B cell (primary cell): ENCODE results near the gene NR1H2. TPM values are rescaled to one million over a fixed set of nuclear protein-coding genes. Genes with fewer than 3 reads are reported as not detected.
A peak's percentile ranks its signal among the peaks of the same experiment; 100 is the strongest.

Experiments used
- ATAC-seq: fragments of 200-7000 bp; cut with Tn5 transposase; one replicate; pipeline ENCODE4 v1.10.0; 2021; ENCODE audit warnings: low read depth, mild to moderate bottlenecking, moderate number of reproducible peaks, moderate library complexity
- CTCF ChIA-PET: fragments of 350-600 bp; sonication (Branson Sonifier 250); formaldehyde crosslinking; loops from one replicate; lab custom pipeline; 2021; ENCODE audit warnings: antibody characterized with exemption, inconsistent platforms; lab: Charles Lee
- POLR2A ChIA-PET: fragments of 350-600 bp; sonication (Branson Sonifier 250); formaldehyde crosslinking; loops from one replicate; lab custom pipeline; 2021; ENCODE audit warnings: antibody characterized with exemption; lab: Charles Lee
- DNase-seq: peaks from one replicate; pipeline ENCODE4 v3.0.0; 2013
- H2AFZ ChIP-seq: 2 replicates; pipeline ENCODE4 v1.6.1; 2012; ENCODE audit warnings: mild to moderate bottlenecking, low read depth, low read length; ENCODE audit not compliant: insufficient read depth, poor library complexity, severe bottlenecking
- H3K27ac ChIP-seq, 2 donors: 1 replicate in 1 of 2; 2 replicates in 1 of 2; pipeline ENCODE4 v1.5.1; 2012 to 2013; ENCODE audit warnings: low read length in 2 of 2, mild to moderate bottlenecking in 2 of 2, moderate library complexity in 1 of 2
- H3K27me3 ChIP-seq, 4 experiments: fragments of 200-600 bp in 1 of 4; sonication (generic) in 1 of 4; replicated peaks in 1 of 4; 1 replicate in 2 of 4; 2 replicates in 2 of 4; pipeline versions ENCODE4 v1.6.1 to v1.7.0; 2013 to 2016; ENCODE audit warnings: low read length in 3 of 4, mild to moderate bottlenecking in 2 of 4, mixed read lengths in 1 of 4, moderate library complexity in 1 of 4; ENCODE audit not compliant: insufficient read depth in 4 of 4, control insufficient read depth in 3 of 4; ENCODE audit errors: control extremely low read depth in 1 of 4
- H3K36me3 ChIP-seq, 2 experiments: replicated peaks in 1 of 2; 1 replicate in 1 of 2; 2 replicates in 1 of 2; pipeline versions ENCODE4 v1.6.1 to v1.7.1; 2013; ENCODE audit warnings: low read length in 1 of 2; ENCODE audit not compliant: insufficient read depth in 2 of 2, control insufficient read depth in 1 of 2; ENCODE audit errors: control extremely low read depth in 1 of 2, extremely low read depth in 1 of 2
- H3K4me1 ChIP-seq, 2 donors: fragments of 200-600 bp in 1 of 2; sonication (generic) in 1 of 2; 1 replicate in 1 of 2; 2 replicates in 1 of 2; pipeline versions ENCODE4 v1.5.1 to v1.6.1; 2013 to 2017; ENCODE audit warnings: low read length in 2 of 2; ENCODE audit not compliant: control insufficient read depth in 2 of 2, insufficient read depth in 2 of 2
- H3K4me2 ChIP-seq: replicated peaks from 2 replicates; pipeline ENCODE3; 2012; ENCODE audit warnings: mild to moderate bottlenecking, low read depth, low read length; ENCODE audit not compliant: poor library complexity, severe bottlenecking
- H3K4me3 ChIP-seq, 5 experiments: fragments of 200-600 bp in 1 of 5; sonication (generic) in 1 of 5; 1 replicate in 3 of 5; 2 replicates in 2 of 5; pipeline versions ENCODE4 v1.5.1 to v1.7.0; 2011 to 2016; ENCODE audit warnings: low read length in 4 of 5, mild to moderate bottlenecking in 4 of 5, low read depth in 2 of 5, control low read depth in 1 of 5, moderate library complexity in 1 of 5; ENCODE audit not compliant: insufficient read depth in 1 of 5; ENCODE audit errors: control extremely low read depth in 1 of 5, extremely low read depth in 1 of 5
- H3K79me2 ChIP-seq: fragments of 200-600 bp; sonication (generic); one replicate; pipeline ENCODE4 v1.6.0; 2016; ENCODE audit warnings: low read length; ENCODE audit not compliant: control insufficient read depth, insufficient read depth
- H3K9ac ChIP-seq: fragments of 200-600 bp; sonication (generic); 2 replicates; pipeline ENCODE4 v1.6.1; 2017; ENCODE audit warnings: mild to moderate bottlenecking, low read length, moderate library complexity
- H3K9me3 ChIP-seq, 3 donors: one replicate each; pipeline versions ENCODE4 v1.6.1 to v1.7.1; 2013; ENCODE audit warnings: low read length in 2 of 3; ENCODE audit not compliant: control insufficient read depth in 2 of 3, insufficient read depth in 1 of 3; ENCODE audit errors: control extremely low read depth in 1 of 3
- H4K20me1 ChIP-seq: 2 replicates; pipeline ENCODE4 v1.6.0; 2012; ENCODE audit warnings: mild to moderate bottlenecking, low read length; ENCODE audit not compliant: insufficient read depth, control insufficient read depth, poor library complexity, severe bottlenecking
- H3K27ac Mint-ChIP-seq: one replicate; pipeline ENCODE4 v1.8.0; 2021; ENCODE audit warnings: mixed read lengths
- H3K27me3 Mint-ChIP-seq: one replicate; pipeline ENCODE4 v1.8.0; 2021; ENCODE audit warnings: mixed read lengths
- H3K4me1 Mint-ChIP-seq: one replicate; pipeline ENCODE4 v1.8.0; 2021; ENCODE audit warnings: mixed read lengths
- H3K4me3 Mint-ChIP-seq: one replicate; pipeline ENCODE4 v1.8.0; 2021; ENCODE audit warnings: mixed read lengths
- H3K9me3 Mint-ChIP-seq: one replicate; pipeline ENCODE4 v1.8.0; 2022; ENCODE audit warnings: mixed read lengths; ENCODE audit not compliant: insufficient read depth
- CTCF ChIP-seq: fragments of 200-600 bp; IDR thresholded peaks from one replicate; pipeline ENCODE4 v1.8.0; 2022; ENCODE audit warnings: antibody characterized with exemption, mild to moderate bottlenecking
- EZH2 ChIP-seq: IDR thresholded peaks from 2 replicates; pipeline ENCODE4 v1.6.1; 2012; ENCODE audit warnings: borderline replicate concordance, low read depth, mild to moderate bottlenecking, moderate library complexity, low read length; ENCODE audit not compliant: insufficient read depth, poor library complexity, severe bottlenecking
- WGBS: methylation state at CpG from one replicate; pipeline ENCODE4 v1.1.5; 2013; ENCODE audit warnings: missing lambda C conversion rate; ENCODE audit not compliant: insufficient coverage; 5-methylcytosine and 5-hydroxymethylcytosine counted together
- intact Hi-C: fragments of 100-400 bp; cut with micrococcal nuclease; formaldehyde crosslinking; loops from one replicate; pipeline ENCODE4 v1.10.0; 2022
- polyA minus RNA-seq: library from RNA; depleted of rRNA, polyadenylated mRNA; stranded (reverse); fragments of >200 nt; gene quantifications from 2 replicates; pipeline ENCODE4 v1.2.3, GENCODE V29; 2012
- polyA plus RNA-seq: library from polyadenylated mRNA; depleted of rRNA; stranded (reverse); fragments of >200 nt; gene quantifications from 2 replicates; pipeline ENCODE4 v1.2.3, GENCODE V29; 2012
- total RNA-seq, 2 donors: library from RNA; stranded (reverse); fragments of 120-200 nt in 1 of 2; gene quantifications; 1 replicate in 1 of 2; 2 replicates in 1 of 2; pipeline versions ENCODE4 v1.2.3 to v1.2.4, GENCODE V29; 2013 to 2022

The NR1H2 gene
- total RNA-seq: 116 and 118 TPM in 2 replicates
- total RNA-seq (2013): 71.7 TPM
- 164 and 359 TPM in 2 replicates for polyA plus RNA-seq
- 204 and 234 TPM in 2 replicates for polyA minus RNA-seq

GRCh38 chr19:50376166-50377050 lies at the start of gene NR1H2:
NR1H2 (plus strand) TSS chr19:50376457; CDS start chr19:50377606, 1,149 bp downstream.
- peaks cover 46% of the 10 kb centered on the region for H4K20me1 ChIP-seq
- no peaks in the 10 kb centered on the region for H3K9me3 Mint-ChIP-seq
- H3K9me3 ChIP-seq: no peaks in the 10 kb centered on the region
- DNase-seq (peak; percentile 99), ATAC-seq (peak; percentile 87)
- under 1% methylated on average over 49 of the region's 67 CpGs for WGBS
- no peaks in the 10 kb centered on the region for H3K27me3 ChIP-seq
- peaks cover 19% of the 10 kb centered on the region for H3K4me1 Mint-ChIP-seq
- CTCF ChIA-PET: interaction anchor here (0.7 to 2.9 kb wide), 7 partner anchors 8 to 86 kb away, joined by 3 to 15 read pairs (median 5); partner anchors contain the start of gene POLD1
- no peak for TF ChIP-seq EZH2
- TF ChIP-seq CTCF: no peak
- peak within 1 kb of the TSS; percentile 76 for H2AFZ ChIP-seq
- H3K36me3 ChIP-seq: peaks cover 1 to 42% of the 10 kb centered on the region in 2 experiments
- peak within 1 kb of the TSS; percentile 100 for H3K9ac ChIP-seq
- H3K4me3 Mint-ChIP-seq: peak within 1 kb of the TSS; percentile 97
- POLR2A ChIA-PET: interaction anchor here (0.7 to 2.1 kb wide), 6 partner anchors 9 to 135 kb away, joined by 5 to 16 read pairs (median 7); partner anchors contain the start of genes JOSD2 and SPIB
- intact Hi-C loops: loop anchor here (1.0 to 2.0 kb wide), 8 partner anchors 8 to 428 kb away; partner anchors contain the start of genes JOSD2, KCNC3 and POLD1
- peak within 1 kb of the TSS; percentile 99 to 100 for H3K27ac ChIP-seq
- peak within 1 kb of the TSS; percentile 99 for H3K27ac Mint-ChIP-seq
- H3K4me1 ChIP-seq: peaks cover 6 to 14% of the 10 kb centered on the region in 2 donors
- H3K79me2 ChIP-seq: peaks cover 17% of the 10 kb centered on the region
- peak within 1 kb of the TSS; percentile 89 for H3K4me2 ChIP-seq
- no peaks in the 10 kb centered on the region for H3K27me3 Mint-ChIP-seq
- H3K4me3 ChIP-seq: peak within 1 kb of the TSS; percentile 30 to 98 (median 91)
